Stimulated activated CD4-positive, alpha-beta T cell treated with anti-CD3 and anti-CD28 coated beads, TNF-alpha, amount 100 ng/mL, for 4 hours (primary cell): Measurements from ENCODE around the gene FAM3B.

Experiments
- DNase-seq, 3 experiments: peaks; one replicate each; pipeline ENCODE4 v3.0.0-alpha.2; 2020; ENCODE audit warnings: low read depth in 3 of 3

FAM3B gene

DNA sequence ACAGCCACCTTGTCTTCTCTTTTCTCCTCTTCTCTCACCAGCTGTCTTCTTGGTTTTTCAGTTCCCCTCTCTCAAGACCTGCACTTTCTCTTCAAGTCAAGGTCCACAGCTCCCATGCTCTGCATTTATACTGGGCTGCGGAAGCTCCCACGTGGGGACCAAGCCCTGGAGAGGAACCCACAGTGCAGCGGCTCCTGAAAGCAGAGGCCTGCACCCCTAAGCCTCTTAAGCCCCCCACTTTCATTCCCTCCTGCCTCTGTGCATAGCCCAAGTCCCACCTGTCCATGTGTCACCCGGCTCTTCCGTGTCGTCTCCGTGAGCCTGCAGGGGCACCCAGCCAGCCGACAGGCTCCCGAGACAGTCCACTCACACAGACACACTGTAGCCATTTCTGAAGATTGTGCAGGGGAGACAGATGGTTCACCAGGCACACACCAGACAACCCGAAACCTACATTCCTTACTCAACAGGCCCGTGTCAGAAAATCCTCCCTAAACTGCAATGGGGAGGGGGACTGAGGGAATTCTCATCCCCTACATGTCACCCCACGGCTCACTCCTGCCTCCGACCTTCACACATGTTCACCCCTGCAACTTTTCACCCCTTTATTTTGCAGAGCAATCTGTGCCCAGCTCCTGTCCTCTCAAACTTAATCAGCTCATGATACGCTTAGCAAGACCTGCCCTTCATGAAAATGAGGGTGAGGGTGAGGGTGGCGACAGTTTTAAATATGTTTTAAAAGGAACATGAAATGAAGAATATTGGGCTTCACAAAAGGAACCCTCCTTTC is 51.5 kb downstream of the FAM3B start:
- DNase-seq: no peak

DNA sequence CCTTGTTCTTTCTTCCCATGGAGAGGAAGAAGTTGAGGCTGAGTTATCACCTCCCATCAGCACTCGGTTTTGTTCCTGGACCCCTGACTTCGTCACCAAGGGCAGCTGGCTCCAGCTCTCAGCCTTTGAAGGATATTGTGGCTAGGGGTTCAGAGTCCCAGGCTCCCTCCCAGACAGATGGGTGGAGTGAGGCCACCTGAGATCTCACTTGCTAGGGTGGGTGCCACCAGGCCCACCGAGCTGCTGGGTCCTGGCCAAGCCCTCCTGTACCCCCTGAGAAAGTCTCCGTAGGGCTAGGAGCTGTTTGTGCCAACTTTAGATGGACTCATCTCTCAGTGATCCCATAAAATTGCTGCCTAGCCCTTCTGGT is 52.1 kb downstream of the FAM3B start:
- no peak for DNase-seq

DNA sequence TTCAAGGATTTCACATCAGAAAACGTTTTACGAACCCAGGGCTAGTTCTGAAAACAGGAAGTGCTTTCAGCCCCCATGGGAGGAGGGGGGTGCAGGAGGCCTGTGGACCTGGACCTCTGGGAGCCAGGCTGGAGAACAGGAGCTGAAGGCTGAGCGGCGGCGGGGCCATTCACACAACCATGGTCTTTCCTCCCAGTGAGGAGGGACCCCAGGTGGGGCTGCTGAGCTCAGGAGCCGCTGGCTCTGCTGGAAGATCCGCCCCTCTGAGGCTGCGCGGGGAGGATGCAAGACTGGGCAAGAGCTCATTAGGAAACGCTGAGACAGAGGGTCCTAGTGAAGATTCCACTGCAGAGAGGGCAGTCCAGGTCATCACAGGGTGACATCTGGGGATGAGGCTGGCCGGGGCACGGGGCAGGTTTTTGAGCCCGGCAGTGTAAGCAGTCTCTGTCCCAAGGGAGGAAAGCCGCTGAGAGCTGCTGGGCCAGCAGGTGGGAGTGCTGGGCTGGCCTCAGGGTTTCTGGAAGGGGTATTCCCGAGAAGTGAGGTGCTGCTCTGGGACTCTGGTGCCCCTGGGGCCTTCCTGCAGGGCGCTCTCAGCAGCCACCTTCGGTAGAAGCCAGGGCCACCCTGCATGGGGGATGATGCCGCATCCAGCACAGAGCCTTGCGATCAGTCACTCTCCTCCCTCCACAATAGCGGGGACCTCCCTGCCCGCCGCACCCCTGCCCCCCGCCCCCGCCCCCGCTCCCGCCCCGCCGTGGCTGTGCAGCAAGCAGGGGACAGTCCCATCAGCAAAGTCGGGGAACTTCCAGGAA is 52.7 kb downstream of the FAM3B start:
- no peak for DNase-seq

DNA sequence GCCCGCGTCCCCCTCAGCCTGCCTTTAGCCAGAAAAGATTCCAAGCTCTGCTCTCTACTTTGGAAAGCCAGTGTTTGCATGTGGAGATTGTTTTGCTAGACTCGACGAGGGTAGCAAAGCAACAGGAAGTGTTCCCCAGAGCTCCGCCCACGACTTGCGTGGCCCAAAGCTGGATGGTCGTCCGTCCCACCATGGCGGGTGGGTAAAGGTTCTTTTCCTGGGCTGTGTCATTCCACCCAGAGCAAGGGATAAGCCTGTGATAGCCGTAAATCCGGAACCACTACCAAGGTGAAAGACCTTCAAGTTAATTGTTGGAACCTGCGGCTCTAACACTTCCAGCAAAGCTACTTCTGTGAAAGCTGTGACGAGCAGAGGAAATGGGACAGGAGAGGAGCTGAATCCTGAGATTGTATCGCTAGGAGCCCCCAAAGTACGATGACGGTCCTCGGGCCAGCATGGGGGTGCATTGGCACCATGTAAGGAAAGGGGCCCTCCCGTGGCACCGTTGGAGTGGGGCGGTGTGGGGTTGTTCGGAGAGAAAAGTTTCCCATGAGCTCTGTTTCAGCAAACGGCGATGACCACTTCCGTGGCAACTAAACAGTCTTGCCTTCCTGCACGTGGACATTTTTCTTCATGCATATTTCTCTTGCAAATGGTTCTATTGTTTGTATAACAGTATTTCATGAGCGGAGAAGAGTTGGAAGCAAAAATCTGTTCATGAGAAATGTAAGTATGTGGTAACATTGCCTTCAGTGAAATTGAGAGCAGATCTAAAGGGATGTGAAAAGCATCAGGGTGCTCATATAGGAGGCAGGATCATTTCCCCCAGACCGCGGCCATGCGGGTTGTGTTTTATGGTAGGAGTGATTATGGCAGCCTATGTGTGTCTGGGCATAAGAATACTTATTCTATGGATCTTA is 53.6 kb downstream of the FAM3B start:
- no peak for DNase-seq

DNA sequence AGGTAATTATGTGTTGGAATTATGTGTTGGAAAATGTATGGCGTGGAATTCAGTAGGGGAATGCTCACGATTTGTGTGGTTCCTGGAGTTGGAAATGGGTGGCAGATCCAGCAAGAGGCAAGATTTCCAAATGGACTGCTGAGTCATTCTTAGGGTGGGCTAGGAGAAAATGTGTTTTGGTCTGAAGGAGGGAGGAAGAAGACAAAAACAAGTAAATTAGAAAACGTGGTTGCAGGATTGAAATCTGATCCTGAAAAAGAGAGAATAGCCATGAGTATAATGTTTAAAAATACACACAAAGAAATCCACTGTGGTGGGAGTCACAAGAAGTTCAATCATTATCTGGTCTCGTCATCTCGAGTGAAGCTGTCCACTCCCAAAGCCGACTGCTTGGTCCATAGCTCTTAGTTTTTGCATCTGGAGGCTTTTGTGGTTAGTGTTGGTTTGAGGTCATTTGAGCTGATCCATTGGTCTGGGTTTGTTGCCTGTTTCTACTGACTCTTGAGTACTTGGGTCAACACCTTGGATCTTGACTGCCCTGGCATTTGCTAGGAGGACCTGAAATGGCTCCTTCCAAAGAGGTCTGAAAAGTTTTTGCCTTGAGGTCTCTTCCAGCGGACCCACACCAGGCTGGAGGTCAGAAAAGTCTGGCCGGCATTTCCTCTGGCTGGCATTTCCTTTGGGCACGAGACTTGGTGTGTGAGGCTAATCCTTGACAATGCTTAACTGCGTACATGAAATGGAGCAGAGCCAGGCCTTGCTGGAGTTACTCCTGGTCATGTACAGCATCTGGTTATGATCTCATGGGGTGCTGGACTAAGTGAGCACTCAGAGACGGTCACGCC is 54.5 kb downstream of the FAM3B start:
- no peak for DNase-seq

DNA sequence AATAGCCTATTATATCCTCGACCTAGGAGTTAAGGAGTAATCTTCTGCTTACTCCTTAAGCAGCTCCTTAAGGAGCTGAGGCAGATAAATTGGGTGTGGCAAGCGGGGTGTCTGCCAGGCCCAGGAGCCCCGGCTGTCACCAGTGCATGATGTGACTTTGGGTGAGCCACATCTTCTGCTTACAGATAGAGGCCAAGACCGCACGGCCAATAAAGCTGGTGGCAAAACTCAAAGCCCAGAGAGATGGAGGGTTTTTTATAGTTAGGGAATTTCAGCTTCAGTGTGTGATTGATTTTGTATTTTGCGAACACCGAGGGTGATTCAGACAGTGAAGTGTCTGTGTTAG is 55.1 kb downstream of the FAM3B start:
- no peak for DNase-seq

DNA sequence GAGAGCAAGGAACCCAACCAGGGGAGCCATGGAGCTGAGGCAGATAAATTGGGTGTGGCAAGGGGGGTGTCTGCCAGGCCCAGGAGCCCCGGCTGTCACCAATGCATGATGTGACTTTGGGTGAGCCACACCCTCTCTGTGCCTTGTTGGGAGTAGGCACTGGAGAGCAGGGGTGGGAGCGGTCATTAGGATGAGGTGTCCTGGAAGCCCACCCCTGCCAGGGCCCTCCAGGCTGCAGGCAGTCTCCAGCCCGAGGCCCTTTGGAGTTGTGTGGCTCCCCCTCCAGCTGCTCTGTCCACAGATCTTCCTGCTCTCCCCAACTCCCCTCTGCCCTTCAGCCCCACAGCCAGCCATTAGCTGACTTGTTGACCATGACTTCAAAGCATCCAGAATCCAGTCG is 56.7 kb downstream of the FAM3B start:
- DNase-seq: no peak

DNA sequence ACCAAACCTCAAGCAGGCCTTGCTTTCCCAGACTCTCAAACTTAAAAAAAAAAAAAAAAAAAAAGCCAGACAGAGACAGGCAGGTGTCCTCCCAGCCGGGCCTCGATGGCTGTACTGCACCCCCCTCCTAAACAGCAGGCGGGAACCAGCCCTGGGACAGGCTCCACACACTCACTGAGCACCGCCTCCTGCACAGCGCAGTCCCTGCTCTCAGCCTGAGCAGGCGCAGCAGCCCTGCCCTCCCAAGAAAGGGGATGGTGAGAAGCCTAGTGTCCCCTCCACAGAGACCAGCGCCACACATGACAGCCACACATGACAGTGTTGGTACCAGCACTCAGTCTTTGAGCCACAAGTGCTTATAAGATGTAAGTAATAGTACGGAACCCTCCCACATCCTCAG is 57.2 kb downstream of the FAM3B start:
- DNase-seq: no peak

DNA sequence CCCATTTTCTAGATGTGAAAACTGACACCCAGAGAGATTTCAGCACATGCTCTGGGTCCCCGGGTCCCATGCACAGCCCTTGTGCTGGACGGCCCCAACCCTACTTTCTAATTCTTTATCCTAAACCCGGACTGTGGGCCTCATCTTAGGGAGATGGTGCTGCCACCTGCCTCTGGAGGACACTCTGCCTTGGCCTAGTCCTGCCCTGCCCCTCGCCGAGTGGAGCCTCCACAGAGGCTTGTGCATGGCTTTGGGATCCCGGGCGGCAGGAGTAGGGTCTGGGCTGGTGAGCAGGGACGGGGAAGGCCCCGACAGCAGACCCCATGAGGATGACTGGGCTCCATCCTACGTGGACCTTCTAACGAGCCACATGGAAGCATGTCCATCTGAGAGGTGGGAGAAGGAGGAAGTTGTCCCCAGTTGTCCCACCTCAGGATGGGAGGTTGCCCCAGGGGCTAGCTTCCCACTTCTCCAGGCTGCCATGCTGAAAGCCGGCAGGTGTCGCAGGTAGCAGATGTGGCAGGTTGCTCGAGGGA is 57.6 kb downstream of the FAM3B start:
- no peak for DNase-seq

DNA sequence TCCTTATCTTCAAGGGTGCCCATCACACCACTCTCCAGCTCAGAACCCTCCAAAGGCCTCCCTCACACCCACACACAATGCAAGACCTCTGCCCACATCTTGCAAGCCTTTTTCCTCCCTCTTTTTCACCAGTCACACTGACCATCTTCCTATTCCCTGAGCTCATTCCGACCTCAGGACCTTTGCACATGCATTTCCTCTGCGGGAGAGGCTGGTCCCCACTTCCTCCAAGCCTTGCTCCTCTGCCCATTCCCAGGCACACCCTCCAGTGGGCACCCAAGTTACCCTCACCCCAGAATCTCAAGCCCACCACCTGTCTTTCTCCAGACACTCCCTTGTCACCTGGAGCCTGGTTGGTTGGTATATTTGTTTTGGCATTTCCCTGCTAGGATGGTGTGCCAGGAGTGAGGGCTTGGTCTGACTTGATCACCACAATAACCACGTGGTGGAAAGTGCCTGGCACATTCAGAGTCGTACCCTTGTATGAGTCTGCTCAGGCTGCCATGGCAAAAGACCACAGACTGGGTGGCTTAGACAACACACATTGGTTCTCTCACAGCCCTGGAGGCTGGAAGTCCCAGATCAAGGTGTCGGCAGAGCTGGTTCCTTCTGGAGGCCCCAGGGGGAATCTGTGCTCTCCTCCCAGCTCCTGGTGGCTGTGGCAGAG is 58.4 kb downstream of the FAM3B start:
- no peak for DNase-seq

DNA sequence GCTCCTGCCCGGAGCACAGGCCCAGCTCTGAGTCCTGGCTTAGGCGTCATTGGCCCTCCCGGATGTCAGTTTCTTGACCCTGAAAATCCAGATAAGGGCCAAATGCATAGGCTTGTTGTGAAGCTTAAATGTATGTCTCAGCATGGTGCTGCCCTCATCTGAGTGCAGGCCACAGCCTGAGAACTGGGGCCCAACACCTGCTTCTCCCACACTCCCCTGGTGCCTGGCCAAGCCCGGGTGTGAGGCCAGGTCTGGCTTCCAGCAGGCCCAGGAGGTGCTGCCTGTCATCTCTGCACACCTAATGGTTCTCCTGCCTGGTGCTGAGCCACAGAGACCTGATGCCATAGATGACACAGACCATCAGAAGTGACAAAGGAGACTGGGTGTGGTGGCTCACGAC is 59.3 kb downstream of the FAM3B start:
- DNase-seq: no peak

DNA sequence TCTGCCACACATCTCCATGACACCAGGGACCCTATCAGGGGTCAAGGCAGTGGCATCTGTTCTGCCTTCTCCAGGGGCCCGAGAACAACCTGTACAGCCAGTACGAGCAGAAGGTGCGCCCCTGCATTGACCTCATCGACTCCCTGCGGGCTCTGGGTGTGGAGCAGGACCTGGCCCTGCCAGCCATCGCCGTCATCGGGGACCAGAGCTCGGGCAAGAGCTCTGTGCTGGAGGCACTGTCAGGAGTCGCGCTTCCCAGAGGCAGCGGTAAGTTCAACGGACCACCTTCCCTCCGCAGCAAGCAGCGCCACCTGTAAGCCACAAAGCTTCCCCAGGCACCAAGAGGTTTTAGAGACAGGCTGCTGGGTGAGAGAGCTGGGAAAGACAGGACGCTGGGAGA is 61.1 kb downstream of the FAM3B start:
- DNase-seq: no peak

DNA sequence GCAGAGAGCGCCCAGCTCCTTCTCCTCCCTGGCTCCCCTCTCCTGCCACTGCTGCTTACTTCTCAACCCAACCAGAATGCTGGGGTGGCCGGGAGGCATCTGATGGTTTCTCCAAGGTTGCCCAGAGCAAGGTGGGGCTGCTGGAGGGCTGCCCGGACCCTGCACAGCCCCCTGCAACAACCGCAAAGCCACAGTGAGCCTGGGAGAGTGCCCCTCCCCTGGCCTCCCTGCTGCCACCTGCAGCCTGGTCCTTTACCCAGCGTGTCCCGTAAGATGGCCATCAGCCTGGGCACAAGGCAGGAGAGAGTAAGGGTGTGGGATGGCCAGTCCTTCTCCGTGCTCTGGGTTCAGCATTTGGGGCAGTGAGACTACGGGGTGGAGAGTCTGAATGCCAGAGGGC is 62.2 kb downstream of the FAM3B start:
- DNase-seq: no peak

DNA sequence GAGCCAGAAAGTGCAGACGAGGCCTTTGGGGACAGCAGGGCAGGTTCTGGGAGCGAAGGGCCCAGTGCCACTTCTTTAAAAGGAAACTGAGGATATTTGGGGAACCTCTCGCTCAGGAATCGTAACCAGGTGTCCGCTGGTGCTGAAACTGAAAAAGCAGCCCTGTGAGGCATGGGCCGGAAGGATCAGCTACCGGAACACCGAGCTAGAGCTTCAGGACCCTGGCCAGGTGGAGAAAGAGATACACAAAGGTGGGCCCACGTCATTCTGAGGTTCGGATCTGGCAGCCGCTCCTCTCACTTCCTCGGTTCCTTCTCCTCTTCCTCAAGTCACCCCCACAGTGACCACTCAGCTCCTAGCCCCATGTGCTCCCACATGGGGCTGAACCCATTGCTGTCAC is 63.3 kb downstream of the FAM3B start:
- no peak for DNase-seq

DNA sequence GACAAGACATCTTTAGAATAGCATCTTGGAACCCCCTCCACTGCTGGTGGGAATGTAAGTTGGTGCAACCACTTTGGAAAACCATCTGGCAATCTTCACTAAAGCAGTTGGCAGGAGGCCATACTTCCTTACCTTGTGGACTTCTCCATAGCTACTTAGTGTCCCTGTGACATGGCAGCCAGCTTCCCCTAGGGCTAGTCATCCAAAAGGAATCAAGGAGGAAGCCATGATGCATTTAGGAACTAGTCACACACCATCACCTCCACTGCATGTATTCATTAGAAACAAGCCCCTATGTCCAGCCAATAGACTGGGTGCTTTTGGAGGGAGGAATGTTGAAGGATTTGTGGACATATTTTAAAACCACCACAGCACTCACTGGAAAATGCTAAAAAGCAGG is 65.1 kb downstream of the FAM3B start:
- no peak for DNase-seq

DNA sequence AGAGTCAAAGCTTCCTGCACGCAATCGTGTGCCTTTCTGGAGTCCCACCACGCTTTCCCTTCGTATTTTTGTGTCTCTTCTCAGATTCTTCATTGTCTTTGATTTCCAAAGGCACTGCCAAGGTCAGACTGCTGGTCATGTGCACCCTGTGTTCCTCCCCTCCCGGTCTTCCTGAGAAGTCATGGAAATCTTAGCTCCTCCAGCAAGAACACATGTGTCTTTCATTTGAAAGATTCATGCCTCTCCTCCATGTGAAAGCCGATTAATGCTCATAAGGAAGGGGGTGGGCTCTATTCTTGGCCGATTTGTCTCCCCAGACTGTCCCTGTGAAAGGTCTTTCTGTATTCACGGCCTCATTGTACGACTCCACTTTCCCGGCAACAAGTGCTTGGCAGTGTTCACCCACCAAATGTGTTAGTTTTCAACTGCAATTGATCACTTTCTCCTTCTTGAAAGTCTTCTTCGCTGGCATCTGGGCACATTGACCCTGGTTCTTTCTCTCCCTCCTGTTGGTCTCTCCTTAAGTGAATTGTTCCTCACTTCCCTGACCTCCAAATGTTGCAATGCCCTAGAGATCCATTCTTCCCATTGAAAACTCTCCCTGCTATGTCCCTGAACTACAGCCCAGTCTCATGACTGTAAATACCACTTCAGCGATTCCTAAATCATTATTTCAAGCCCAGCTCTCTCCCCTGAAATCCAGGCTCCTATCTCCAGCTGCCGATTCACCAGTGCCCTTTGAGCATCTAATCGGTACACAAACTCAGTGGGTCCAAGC is 70.6 kb downstream of the FAM3B start:
- no peak for DNase-seq

DNA sequence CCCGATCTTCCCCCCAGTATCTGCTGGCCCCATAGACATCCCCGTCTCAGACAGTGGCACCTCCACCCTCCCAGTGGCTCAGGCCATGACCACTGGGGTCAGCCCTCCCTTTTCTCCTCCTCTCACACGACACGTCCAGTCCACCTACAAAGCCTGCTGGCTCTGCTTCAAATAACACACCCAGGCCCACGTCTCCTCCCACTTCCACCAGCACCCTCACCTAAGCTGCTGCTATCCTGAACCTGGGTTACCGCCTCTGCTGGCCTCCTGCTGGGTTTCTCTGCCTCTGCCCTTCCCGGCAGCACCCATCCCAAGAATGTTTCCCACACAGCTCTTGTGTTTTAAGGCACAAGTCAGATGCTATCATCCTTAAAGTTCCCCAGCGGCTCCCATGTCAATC is 71.2 kb downstream of the FAM3B start:
- no peak for DNase-seq

DNA sequence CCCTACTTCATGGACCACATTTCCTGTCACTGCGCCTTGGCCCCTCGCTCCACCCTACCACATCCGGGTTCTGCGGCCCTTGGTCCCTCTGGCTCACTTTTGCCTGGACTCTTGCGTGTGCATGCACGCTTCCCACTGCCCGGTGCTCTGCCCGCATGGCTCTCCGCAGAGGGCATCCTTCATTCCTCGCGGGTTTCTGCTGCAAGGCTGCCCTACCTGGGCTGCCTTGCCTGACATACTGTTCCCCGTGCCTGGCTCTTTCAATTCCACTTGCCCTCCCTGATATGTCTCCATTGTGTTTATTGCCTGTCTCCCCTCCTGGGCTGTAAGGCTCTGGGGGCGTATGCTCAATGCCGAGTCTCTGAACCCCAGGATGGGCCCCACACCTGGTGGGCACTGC is 71.7 kb downstream of the FAM3B start:
- no peak for DNase-seq

DNA sequence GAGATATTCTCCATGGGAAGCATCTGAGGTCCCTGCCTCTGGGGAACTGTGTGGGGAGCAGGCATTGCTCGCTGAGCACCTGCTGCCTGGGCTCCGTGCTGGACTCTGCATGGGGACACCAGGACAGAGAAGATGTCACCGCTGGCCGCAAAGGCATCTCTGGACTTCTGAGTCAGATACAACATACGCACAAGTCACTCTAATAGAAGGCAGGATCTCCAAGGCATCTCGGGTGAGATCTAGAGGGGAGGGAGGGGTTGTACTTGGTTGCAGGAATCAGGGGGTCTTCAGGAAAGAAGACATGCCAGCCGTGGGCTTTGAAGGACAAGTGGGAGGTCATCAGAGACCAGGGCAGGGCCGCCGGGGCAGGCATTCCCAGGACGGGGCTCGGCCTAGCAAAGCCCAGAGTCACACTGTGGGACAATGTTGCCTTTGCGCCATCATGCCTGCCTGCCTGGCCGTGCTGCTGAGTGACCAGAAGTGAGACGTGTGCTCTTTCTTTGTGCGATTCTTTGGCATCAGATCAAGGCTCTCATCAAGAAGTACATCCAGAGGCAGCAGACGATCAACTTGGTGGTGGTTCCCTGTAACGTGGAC is 73.5 kb downstream of the FAM3B start:
- DNase-seq: no peak
